Skeletal muscle satellite cell (primary cell): Measurements from ENCODE around the gene RUNX3.

Source experiments
- H3K27me3 ChIP-seq: 2 replicates; pipeline ENCODE4 v1.7.0; 2013; ENCODE audit warnings: low read length; ENCODE audit not compliant: control insufficient read depth, insufficient read depth
- H3K36me3 ChIP-seq: 2 replicates; pipeline ENCODE4 v1.7.0; 2013; ENCODE audit warnings: mild to moderate bottlenecking, control low read depth, low read length; ENCODE audit not compliant: insufficient read depth
- H3K4me1 ChIP-seq: 2 replicates; pipeline ENCODE4 v1.7.0; 2013; ENCODE audit warnings: low read length; ENCODE audit not compliant: control insufficient read depth, insufficient read depth
- H3K4me2 ChIP-seq: 2 replicates; pipeline ENCODE4 v1.7.0; 2013; ENCODE audit warnings: mild to moderate bottlenecking, low read length
- H3K4me3 ChIP-seq: 2 replicates; pipeline ENCODE4 v1.7.0; 2013; ENCODE audit warnings: low read length
- H3K9ac ChIP-seq: 2 replicates; pipeline ENCODE4 v1.7.0; 2013; ENCODE audit warnings: mild to moderate bottlenecking, low read depth, low read length, moderate library complexity
- H3K9me3 ChIP-seq: replicated peaks from 2 replicates; pipeline ENCODE4 v1.7.0; 2013; ENCODE audit warnings: mild to moderate bottlenecking, control low read depth, low read length

The RUNX3 gene

GRCh38 chr1:24952413-24952841, 22.4 kb upstream of the RUNX3 start:
- Histone ChIP-seq H3K4me3 (no peak overlapping the region), H3K27me3 (peaks cover 26% of the 10 kb centered on the region), H3K4me1 (no peaks in the 10 kb centered on the region), H3K9ac (no peak overlapping the region), H3K36me3 (no peaks in the 10 kb centered on the region), H3K4me2 (no peak overlapping the region), H3K9me3 (no peaks in the 10 kb centered on the region)

GRCh38 chr1:24951810-24952412, 21.8 kb upstream of the RUNX3 start:
- no peaks in the 10 kb centered on the region for H3K4me1 ChIP-seq
- H3K4me2 ChIP-seq: no peak overlapping the region
- H3K27me3 ChIP-seq: peaks cover 28% of the 10 kb centered on the region
- no peak overlapping the region for H3K4me3 ChIP-seq
- H3K9me3 ChIP-seq: no peaks in the 10 kb centered on the region
- H3K9ac ChIP-seq: no peak overlapping the region
- no peaks in the 10 kb centered on the region for H3K36me3 ChIP-seq

GRCh38 chr1:24951337-24951736, 21.3 kb upstream of the RUNX3 start:
- Histone ChIP-seq H3K36me3 (no peaks in the 10 kb centered on the region), H3K4me2 (no peak overlapping the region), H3K27me3 (peaks cover 33% of the 10 kb centered on the region), H3K9me3 (no peaks in the 10 kb centered on the region), H3K4me1 (no peaks in the 10 kb centered on the region), H3K9ac (no peak overlapping the region), H3K4me3 (no peak overlapping the region)

GRCh38 chr1:24949331-24949881, 19.3 kb upstream of the RUNX3 start:
- Histone ChIP-seq H3K9me3 (no peaks in the 10 kb centered on the region), H3K27me3 (peaks cover 30% of the 10 kb centered on the region), H3K4me2 (no peak overlapping the region), H3K9ac (no peak overlapping the region), H3K4me1 (no peaks in the 10 kb centered on the region), H3K36me3 (no peaks in the 10 kb centered on the region), H3K4me3 (no peak overlapping the region)

GRCh38 chr1:24948079-24948827, 18.2 kb upstream of the RUNX3 start:
- H3K9me3 ChIP-seq: no peaks in the 10 kb centered on the region
- H3K9ac ChIP-seq: no peak overlapping the region
- no peaks in the 10 kb centered on the region for H3K4me1 ChIP-seq
- no peak overlapping the region for H3K4me2 ChIP-seq
- no peaks in the 10 kb centered on the region for H3K36me3 ChIP-seq
- H3K4me3 ChIP-seq: no peak overlapping the region
- peaks cover 33% of the 10 kb centered on the region for H3K27me3 ChIP-seq

GRCh38 chr1:24946861-24947658, 17.0 kb upstream of the RUNX3 start:
- Histone ChIP-seq H3K36me3 (no peaks in the 10 kb centered on the region), H3K9ac (no peak overlapping the region), H3K27me3 (peaks cover 38% of the 10 kb centered on the region), H3K4me3 (no peak overlapping the region), H3K4me2 (no peak overlapping the region), H3K4me1 (no peaks in the 10 kb centered on the region), H3K9me3 (no peaks in the 10 kb centered on the region)

GRCh38 chr1:24945354-24946326, 15.6 kb upstream of the RUNX3 start:
- no peak overlapping the region for H3K4me3 ChIP-seq
- no peaks in the 10 kb centered on the region for H3K4me1 ChIP-seq
- H3K9me3 ChIP-seq: no peaks in the 10 kb centered on the region
- H3K27me3 ChIP-seq: peaks cover 42% of the 10 kb centered on the region
- H3K4me2 ChIP-seq: no peak overlapping the region
- H3K9ac ChIP-seq: no peak overlapping the region
- H3K36me3 ChIP-seq: no peaks in the 10 kb centered on the region

GRCh38 chr1:24944318-24944717, 14.2 kb upstream of the RUNX3 start:
- H3K27me3 ChIP-seq: peaks cover 45% of the 10 kb centered on the region
- no peaks in the 10 kb centered on the region for H3K9me3 ChIP-seq
- no peak overlapping the region for H3K9ac ChIP-seq
- no peak overlapping the region for H3K4me2 ChIP-seq
- H3K4me1 ChIP-seq: no peaks in the 10 kb centered on the region
- H3K4me3 ChIP-seq: no peak overlapping the region
- H3K36me3 ChIP-seq: no peaks in the 10 kb centered on the region

- Histone ChIP-seq H3K4me1 (no peaks in the 10 kb centered on the region), H3K36me3 (no peaks in the 10 kb centered on the region), H3K9me3 (no peaks in the 10 kb centered on the region), H3K9ac (no peak overlapping the region), H3K27me3 (peaks cover 45% of the 10 kb centered on the region), H3K4me2 (no peak overlapping the region), H3K4me3 (no peak overlapping the region)
These were observed 12.7 kb upstream of the RUNX3 start for GRCh38 chr1:24942789-24943188.

- no peak overlapping the region for H3K9ac ChIP-seq
- H3K4me2 ChIP-seq: no peak overlapping the region
- H3K27me3 ChIP-seq: peaks cover 40% of the 10 kb centered on the region
- no peaks in the 10 kb centered on the region for H3K9me3 ChIP-seq
- H3K36me3 ChIP-seq: no peaks in the 10 kb centered on the region
- no peaks in the 10 kb centered on the region for H3K4me1 ChIP-seq
- H3K4me3 ChIP-seq: no peak overlapping the region
These were observed 11.5 kb upstream of the RUNX3 start for GRCh38 chr1:24941564-24941963.
